C4-2B (cell line): ENCODE results near the gene ZNF185.

Experiments
- ZFX ChIP-seq: fragments of 450-650 bp; IDR thresholded peaks from 2 replicates; pipeline ENCODE4 v1.6.1; 2017
- TF ChIP-seq, protein P1 (sequence below): fragments of 450-650 bp; conservative IDR thresholded peaks from 2 replicates; pipeline ENCODE4 v1.5.1; 2017; ENCODE audit warnings: mild to moderate bottlenecking

DNA sequence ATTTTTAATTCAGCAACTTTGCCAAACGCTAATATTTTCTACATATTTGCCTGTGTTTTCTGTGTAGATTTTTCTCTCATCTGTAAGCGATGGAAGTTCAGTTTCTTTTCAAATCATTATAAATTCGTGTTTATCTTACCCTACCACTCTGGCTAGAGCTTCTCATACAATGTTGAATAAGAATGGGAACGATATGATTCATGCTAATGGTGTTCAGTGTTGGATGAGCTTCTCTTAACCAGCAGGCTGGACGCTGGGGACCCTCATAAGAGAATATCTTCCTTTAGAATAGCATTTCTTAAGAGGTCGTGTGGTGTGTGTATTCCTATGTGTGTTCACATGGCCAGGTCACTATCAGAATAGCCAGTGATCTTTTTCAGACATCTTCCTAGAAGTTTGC is 36.0 kb upstream of the ZNF185 start:
- TF ChIP-seq, protein P1, sequence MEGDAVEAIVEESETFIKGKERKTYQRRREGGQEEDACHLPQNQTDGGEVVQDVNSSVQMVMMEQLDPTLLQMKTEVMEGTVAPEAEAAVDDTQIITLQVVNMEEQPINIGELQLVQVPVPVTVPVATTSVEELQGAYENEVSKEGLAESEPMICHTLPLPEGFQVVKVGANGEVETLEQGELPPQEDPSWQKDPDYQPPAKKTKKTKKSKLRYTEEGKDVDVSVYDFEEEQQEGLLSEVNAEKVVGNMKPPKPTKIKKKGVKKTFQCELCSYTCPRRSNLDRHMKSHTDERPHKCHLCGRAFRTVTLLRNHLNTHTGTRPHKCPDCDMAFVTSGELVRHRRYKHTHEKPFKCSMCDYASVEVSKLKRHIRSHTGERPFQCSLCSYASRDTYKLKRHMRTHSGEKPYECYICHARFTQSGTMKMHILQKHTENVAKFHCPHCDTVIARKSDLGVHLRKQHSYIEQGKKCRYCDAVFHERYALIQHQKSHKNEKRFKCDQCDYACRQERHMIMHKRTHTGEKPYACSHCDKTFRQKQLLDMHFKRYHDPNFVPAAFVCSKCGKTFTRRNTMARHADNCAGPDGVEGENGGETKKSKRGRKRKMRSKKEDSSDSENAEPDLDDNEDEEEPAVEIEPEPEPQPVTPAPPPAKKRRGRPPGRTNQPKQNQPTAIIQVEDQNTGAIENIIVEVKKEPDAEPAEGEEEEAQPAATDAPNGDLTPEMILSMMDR: no peak
- TF ChIP-seq ZFX: no peak
